ENCODE results near the gene FRA10AC1.

DNA sequence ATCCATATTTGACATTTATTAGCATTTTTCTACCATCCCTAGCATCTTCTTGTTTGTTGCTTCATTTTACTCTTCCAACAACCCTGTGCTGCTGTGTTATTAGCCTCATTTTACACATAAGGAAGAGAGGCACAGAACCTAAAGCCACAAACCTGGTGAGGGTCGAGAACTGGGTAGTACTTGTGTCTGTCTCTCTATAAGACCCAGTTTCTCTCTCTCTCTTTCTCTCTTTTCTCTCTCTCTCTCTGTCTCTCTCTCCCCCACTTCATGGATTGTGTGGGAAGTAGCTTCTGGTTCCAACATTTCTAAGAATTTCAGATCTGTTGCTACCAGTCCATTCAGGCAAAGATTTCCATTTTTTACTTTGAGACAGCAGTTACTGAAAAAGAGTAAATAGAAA lies 1.4 kb upstream of the FRA10AC1 start:
- TF ChIP-seq CTCF (conservative IDR thresholded peaks at IDR 0.05; ENCODE audit: low read depth, low read length) (no peak), EZH2 (IDR thresholded peaks at IDR 0.05; ENCODE audit: borderline replicate concordance, low read depth, low read length, poor library complexity, severe bottlenecking) (no peak)
